NCI-H2029 (cell line): ENCODE results near the gene CHST5.
"Not testable (repeated sequence)": the region's sequence is repeated elsewhere in the genome, so short reads cannot be mapped to it uniquely, and the experiment has no call there.

Source experiments
- DNase-seq: peaks from one replicate; lab custom pipeline; 2025; lab: John Stamatoyannopoulos, UW

CHST5 gene

DNA sequence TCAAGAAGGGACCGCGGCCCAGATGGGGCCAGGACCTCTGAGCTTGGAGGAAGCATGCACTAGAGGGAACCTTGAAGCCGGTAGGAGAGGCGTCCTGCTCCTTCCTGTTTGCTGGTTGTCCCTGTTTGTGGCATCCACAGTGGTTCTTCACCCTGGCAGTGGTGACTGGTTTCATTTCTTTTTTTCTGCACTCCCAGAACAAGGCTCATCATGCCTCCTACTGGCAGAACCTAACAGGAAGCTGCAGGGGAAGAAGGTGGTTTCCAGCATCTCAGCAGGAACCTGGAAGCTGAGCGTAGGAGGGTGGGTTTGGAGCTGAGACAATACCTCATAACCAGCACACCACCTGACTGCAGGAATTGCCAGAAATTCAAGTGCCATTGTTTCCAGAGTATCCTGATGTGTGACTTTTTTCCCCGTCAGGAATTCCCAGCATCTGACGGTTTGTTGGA lies 14.3 kb upstream of the CHST5 start:
- no peak for DNase-seq

DNA sequence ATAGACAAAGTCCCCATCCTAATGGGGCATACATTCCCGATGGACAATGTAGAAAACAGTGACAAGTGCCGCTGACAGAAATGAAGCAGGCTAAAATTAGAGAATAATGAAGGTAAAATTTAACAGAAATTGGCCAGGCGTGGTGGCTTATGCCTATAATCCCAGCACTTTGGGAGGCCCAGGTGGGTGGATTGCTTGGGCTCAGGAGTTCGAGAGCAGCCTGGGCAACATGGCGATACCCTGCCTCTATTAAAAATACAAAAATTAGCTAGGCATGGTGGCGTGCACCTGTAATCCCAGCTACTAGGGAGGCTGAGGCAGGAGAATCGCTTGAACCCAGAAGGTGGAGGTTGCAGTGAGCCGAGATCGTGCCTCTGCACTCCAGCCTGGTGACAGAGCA lies 12.5 kb upstream of the CHST5 start:
- DNase-seq: not testable (repeated sequence)

DNA sequence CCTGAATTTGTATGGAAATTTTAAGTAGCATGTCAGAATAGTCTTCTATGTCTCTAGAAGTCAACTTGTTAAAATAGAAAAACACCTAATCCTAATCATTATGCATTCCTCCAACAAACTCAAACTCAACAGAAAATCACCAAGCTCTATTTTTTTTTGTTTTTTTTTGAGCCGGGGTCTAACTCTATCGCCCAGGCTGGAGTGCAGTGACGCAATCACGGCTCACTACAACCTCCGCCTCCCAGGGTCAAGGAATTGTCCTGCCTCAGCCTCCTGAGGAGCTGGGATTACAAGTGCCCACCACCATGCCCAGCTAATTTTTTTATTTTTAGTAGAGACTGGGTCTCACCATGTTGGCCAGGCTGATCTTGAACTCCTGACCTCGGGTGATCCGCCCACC lies 10.4 kb upstream of the CHST5 start:
- DNase-seq: no peak

DNA sequence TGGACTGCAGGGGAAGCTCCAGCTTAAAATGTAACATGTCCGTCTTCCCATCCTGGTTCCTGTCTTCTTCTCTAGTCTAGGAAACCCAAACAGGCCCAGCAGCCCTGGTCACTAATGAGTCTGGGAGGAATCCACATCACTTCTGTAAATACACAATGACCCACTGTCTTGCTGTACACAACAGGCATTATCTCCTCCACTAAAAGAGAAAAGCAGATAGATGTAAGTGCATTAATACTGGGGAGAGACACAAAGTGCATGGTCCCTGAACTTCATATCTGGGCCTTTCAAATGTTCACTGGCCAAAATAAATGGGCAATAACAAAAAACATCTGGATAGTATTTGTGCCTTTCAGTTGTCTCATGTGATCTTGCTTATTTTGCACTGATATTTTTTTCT lies 10.0 kb upstream of the CHST5 start:
- DNase-seq: not testable (repeated sequence)

DNA sequence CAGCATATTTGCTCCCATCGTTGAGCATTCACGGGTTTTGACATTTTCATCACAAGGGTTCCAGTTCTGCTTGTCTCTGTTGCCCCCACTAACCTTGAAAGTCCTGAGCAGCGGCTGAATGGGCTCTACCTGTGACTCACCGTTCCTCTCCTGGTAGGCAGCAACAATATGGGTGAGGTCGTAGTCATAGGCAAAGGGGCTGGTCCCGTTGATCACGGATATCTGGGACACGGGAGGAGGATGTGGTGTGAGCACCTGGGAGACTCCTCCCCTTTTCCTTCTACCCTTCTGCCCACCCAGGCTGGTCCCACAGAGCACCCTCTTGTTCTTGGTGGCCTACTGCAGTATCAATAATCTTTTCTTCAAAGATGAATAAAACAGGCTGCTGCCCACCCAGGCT lies 6.6 kb upstream of the CHST5 start:
- DNase-seq: not testable (repeated sequence)

DNA sequence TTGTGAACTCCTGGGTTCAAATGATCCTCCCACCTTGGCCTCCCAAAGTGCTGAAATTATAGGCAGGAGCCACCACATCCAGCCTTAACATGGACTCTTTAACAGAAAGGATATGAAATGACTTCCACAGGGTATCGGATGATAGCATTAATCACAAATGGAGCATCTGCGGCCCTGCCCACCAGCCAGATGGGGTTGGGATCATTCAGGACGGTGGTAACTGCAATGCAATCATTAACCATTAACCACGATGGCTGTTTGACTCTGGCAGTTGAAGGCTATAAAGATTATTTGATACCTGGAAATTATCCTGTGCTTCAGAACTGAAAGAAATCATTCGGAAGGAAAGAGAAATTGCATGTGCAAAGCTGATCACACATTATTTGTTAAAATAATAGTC lies 5.3 kb upstream of the CHST5 start:
- DNase-seq: no peak

DNA sequence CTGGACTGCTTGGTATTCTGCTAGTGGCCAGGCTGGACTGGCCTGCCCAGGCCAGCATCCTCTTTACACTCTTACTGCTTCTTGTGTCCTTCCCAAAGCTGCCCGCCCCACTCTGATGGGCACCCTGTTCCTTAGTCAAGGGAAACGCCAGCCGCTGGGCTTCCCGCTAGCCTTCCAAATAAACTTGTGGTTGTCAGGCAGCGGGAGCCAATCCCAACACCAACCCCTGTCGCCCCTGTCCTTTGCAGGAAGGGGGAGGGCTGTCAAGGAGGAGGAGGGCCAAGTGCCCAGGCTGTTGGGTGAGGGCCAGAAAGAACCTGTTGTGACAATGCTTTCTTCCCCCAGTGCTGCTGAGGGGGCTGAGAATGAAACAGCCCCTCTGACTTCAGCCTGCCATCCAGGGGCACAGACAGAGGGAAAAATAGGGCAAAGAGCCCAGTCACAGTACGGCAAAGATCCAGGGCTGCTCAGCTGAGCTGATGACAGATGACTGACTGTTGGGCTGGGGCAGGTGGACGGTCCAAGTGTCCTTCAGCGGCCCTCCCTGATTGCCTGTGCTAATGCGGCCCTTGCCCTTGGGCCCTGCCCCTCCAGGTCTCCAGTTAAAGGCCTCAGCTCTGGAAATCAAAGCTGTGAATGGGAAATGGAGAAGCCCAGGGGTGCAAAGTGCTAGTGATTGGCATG lies 3.1 kb upstream of the CHST5 start:
- not testable (repeated sequence) for DNase-seq

DNA sequence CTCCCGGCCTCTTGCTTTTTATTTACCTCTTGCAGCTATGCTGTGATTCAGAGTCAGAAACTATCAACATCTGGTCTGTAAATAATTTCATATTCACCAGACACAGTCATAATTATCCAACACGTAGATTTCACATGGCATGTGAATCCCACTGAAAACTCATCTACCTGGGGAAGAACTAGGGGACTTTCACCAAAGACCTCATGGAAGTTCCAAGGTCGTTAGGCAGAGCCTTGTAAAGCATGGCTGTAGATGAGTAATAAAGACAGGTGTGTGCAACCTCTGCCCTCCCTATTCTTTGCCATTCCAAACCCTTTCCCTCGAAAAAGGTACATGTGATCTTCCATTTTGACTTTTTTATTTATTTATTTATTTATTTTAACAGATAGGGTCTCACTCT lies 1.9 kb upstream of the CHST5 start:
- DNase-seq: no peak

DNA sequence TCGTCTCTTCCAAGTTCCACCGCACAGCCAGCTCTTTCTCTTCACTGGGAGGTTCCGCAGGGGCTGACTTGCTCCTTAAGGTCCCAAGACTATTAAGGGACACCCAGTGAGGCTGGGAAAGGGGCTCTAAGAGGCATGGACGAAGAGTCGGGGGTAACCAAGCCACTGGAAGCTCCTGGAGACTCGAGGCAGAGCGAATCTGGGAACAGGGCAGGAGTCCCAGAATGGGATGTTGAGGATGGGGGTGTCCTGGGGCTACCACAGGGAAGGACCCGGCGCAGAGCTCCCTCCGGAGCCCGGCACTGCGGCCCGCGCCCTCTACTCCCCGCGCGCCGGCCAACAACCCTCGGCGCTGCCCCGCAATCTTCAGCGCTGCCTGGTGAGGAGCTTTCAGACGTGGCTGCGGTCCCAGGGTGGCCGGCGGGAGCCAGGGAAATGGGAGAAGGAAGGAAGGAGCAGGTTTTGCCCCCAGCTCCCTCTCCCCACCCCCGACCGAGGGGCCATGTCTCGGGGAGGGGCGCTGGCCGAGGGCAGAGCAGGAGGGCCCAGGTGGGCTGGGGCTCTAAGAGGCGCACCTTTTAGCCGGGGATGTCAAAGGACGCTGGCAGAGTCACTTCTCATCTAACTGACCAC lies 581 bp downstream of the CHST5 start:
- DNase-seq: no peak

DNA sequence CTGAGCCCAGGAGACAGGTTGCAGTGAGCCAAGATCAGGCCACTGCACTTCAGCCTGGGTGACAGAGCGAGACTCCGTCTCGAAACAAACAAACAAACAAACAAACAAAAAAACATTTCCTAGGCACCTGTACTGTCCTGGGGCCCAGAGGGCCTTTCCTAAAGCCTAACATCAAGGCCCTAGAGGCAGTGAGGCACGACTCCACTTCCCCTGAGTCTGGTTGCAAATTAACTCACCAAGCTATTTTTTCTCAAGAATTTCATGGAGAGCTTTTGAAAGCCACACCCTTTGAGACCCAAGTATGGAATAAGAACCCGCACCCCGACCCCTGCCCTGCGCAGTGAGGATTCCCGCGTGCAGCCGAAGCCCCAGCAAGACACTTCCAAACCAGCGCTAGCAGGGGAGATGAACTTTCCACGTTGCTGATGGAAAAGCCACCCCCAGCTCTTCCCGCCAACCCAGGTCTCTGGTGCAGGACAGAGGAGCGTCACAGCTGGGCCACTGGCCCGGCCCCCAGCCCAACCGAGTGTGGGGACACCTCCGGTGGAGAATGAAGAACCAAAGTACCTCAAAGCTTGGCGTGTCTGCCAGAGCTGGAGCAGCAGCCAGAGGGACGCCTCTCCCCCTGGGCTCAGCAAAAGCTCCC lies 1.2 kb downstream of the CHST5 start:
- DNase-seq: no peak

DNA sequence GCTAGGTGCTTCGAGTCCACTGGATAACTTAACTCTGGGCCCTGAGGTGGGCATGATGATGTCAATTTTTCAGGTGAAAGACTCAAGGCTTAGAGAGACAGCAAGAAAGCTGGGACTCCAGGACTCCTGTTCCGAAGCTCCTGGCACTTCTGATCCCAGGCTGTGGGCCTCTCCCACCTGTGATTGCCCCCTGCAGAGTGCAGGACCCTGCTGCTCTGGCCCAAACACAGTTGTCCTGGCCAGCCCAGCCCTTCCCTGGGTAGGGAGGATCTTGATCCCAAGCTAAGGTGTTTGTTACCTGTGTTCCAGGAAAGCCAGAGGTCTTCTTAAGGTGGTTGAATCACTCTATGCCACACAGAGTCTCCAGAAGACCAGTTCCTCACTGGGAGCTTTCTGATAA lies 3.1 kb downstream of the CHST5 start:
- DNase-seq: no peak

DNA sequence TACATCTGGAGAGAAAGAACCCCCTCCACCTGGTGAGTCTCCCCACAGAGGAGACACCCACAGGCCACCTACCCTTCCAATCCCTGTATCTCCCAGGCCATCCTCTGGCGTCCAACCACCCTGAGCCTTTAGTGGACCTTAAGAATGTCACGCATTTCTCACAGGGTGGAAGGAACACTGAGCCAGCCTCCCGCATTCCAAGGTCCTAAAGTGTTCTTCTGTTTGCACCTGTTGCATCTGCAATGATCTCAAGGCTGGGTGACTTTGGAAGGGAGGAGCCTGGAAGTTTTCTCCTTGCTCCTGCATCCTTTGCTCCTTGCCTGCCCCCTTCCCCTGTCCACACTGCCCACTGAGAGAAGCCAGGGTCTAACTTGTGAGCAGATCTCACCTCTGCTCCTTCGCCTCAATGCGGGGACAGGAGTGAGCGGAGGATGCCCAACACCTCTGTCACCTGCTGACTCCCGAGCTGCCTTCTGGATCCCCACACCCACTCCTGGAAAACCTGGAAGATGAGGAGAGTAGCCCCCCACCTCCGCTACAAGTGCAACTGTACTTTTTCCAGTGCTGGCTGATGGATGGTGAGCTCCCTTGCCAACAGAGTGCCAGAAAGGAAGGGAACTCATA lies 3.7 kb downstream of the CHST5 start:
- no peak for DNase-seq

DNA sequence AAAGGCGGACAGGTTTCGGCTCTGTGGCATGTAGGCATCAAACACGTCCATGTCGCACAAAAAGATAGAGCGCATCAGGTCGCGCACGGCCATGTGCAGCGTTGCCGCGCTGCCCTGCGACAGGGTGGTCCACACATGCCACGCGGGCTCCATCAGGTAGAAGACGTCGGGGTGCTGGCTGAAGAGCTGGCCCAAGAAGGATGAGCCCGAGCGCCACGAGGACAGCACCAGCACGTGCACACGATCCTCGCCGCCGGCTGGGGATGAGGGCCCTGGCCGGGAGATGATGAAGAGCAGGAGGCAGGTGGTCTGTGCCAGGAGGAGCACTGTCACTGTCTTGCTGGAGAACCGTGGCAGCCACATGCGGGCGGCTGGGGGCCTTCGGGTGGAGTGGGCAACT lies 5.9 kb downstream of the CHST5 start:
- DNase-seq: no peak

DNA sequence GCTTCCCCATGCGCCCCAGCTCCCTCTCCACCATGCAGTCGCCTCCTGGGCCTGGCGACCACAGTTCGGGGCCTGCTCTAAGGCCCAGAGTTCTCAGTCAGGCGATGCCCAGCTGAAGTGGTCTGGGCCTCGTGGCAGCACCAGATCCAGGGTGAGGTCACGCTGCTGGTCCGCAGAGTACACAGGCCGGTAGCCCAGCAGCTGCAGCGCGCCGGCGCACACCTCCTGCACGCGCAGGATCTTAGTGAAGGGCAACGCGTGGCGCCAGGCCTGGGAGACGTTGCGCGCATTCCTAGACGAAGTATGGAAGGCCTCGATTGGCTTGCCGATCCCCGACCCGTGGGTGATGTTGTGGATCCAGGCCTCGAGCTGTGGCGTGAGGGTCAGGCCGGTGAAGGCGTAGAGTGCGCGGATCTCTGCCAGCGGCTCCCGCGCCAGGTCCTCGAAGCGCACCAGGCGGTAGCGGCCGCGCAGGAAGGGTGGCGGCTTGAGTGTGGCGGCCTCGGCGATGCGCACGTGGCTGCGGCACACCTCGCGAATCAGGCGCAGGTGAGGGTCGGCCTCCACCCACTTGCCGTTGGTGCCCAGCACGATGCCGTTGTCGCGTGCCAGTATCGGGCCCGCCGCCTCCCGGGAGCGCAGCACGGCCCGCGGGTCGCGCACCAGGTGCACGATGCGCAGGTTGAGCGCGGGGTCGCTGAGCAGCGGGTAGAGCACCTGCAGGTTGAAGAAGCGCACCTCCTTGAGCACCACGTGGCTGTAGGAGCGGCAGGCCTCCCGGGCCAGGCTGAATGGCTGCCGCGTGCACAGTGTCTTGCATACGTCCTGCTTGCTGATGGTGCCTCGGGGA lies 6.6 kb downstream of the CHST5 start:
- no peak for DNase-seq

DNA sequence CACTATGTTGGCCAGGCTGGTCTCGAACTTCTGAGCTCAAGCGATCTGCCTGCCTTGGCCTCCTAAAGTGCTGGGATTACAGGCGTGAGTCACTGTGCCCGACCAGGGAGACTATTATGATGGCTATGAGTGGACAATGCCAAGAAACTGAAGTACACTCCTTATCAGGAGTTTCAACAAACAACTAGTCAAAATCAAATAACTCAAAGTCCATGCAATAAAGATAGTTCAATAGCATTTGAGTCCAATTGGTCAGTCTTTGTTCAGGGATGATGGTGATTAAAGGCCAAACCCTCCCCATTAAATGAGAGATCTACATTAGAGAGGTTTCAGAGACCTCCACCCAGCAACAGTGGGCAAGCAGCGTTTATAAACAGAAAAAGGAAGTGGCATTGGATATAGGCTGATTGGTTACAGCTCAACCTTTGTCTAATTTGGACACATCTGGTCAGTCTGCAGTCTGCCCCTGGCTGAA lies 8.0 kb downstream of the CHST5 start:
- no peak for DNase-seq

DNA sequence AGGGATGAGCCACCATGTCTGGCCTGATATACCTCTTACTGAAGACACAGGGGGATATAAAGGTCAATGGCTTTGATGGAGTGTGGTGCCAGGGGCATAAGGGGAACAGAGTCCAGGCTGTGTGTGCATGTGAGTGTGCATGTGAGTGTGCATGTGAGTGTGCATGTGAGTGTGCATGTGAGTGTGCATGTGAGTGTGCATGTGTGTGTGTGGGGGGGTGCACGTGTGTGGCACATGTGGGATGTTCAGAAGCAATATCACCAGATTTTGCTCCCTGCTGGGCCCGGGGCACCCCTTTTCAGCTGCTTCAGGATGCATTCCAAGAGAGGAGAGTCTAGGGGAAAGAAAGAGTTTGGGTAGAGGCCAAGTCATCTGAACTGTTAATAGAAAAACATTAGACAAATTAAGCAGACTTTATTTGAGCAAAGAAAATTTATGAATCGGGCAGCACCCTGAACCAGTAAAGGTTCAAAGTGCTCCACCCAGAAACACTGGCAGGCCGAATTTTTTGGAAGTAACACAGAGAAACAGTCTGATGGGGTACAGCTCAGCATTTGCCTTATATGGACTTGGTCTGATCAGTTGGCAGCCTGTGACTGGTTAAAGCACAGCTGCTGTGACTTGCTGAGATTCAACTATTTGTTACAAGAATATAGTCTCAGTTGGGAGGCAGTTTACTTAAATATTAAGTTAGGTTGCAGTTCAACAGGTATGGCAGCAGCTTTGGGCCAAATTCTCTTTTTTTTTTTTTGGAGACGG lies 9.7 kb downstream of the CHST5 start:
- DNase-seq: no peak

DNA sequence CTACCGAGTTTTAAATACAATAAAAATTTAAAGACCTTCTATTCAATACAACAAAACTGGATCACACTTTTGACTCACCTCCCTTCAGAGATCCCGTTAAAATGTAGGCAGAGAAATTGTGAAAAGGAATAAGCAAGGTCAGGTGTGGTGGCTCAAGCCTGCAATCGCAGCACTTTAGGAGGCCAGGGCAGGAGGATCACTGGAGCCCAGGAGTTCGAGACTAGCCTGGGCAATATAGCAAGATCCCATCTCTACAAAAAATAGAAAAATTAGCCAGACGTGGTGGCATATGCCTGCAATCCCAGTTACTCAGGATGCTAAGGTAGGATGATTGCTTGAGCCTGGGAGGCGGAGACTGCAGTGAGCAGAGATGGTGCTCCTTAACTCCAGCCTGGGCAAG lies 16.7 kb downstream of the CHST5 start:
- DNase-seq: no peak

DNA sequence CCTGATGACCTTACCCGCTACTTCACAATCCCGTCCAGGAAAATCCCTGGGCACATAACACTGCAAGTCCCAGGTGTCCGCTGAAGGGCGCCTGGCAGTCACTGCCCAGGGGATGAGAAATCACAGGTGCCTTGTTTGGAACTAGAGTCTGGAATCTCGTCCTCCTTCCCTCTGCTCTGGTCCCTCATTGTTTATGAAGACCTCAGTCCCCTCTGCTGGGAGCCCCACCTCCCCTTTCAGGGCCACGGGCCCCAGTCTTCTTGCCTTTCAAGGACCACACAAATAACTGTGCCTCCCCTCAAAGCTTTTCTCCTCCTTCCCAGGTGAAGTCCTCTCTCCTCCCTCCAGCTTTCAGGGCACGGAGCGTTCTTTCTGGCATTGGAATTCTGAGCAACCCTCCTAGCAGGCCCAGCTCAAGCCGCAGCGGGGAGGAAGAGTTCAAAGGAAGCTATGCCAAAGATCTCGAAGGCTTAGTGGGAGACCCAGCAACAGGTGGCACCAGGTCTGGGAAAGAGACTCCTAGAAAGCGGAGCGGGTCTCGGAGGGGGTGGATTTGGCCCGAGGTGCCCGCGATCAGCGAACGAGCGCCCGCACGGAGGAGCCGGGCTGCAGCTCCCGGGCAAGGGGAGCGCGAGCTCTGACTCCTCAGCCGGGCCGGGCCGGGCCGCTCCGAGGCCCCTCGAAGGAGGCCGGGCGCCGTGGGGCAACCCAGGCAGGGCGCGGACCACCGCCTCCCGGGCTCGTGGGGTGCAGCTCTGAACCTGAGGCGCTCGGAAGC lies 19.5 kb downstream of the CHST5 start:
- DNase-seq: not testable (repeated sequence)

DNA sequence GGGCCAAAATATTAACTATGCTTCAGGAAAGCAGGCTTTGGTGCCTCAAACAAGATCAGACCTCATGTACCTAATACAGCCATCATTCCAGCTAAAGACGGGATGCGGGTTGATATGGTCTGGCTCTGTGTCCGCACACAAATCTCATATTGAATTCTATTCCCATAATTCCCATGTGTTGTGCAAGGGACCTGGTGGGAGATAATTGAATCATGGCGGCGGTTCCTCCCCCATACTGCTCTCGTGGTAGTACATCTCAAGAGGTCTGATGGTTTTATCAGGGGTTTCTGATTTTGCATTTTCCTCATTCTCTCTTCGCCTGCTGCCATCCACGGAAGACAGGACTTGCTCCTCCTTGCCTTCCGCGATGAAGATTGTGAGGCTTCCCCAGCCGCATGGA lies 21.6 kb downstream of the CHST5 start:
- DNase-seq: no peak

DNA sequence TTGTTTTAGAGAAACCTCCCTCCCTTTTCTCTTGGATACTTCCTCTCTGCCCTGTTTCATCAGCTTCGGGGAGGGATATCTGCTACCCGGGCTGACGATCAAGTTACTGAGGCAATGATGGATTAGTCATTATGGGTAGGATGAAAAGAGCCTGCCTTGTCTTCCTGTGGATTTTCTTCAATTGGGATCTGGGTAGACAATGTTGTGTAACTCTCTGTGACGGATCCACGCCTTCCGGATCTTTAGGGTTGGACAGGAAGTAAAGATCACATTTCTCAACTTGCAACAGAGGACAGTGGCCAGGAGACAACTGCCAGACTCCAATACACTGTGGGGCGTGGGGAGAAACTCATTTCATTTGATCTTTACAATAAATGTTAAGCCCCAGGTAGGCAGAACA lies 29.3 kb downstream of the CHST5 start:
- no peak for DNase-seq
